GM19328 (cell line): ENCODE measurements around the gene DENND6B.

ENCODE experiments used
- ATAC-seq: cut with Tn5 transposase; IDR thresholded peaks from one replicate; pipeline ENCODE4 v1.9.1; 2021; ENCODE audit warnings: mild to moderate bottlenecking, moderate library complexity; ENCODE audit not compliant: unreplicated experiment

The DENND6B gene

DNA sequence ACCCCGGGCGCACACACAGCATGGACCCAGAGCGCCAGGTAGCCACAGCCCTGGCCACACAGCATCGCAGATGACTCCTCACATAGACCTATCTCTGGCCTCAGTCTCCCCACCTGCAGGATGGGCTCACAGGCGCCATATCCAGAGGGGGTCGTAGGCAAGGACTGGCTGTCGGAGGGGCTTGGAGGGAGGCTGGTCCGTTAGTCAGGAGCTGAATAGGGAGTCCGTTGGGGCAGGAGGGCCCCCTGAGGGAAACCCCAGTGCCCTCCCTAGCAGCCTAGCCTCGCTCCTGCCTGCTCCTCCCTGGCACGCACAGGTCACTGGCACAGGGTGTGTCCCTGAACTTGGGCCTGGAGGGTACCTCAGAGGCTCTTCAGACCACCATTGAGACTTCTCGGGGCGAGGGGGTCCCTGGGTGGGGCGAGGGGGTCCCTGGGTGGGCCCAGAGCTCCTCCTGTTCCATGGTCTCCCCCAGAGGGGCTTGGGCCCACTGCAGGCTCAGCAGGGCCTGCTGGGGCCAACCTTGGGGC, 21.4 kb downstream of the DENND6B start:
- ATAC-seq: no peak

DNA sequence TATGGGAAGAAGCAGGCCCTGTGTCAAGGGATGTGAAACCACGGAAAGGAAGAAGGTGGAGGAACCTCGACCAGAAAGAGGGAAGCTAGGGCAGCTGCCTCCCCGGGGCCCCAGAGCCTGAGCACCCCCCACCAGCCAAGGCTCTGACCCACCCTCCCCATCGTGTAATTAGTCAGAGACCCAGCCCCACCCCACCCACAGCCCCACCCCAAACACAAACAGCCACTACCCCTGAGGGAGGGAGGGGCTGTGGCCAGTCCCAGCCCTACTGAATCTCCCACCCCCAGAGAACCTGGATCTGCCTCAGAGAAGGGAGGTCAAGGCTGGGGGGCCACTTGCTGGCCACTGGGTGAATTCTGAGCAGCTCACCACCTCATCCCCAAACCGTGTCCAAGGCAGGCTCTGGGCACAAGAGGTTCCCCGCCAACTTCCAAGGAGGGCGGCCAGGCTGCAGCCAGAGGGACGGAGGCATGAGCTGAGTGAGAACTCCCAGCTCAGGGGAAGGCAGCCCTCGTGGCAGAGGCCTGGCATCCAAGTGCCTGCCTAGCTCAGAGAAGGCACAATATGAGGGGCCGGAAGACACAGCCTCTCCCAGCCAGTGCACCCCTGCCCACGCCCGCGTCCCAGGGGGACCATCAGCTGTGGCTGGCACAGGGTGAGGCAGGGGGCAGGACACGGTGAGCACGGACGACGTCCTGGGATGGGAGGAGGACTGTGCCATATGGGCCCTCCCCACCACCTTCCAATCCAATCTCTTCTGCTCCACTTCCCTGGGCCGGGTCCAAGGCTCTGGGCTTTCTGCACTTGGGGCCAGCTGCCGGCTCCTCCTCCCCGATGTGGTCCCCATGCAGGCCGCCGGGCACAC, 22.1 kb downstream of the DENND6B start:
- ATAC-seq: no peak

DNA sequence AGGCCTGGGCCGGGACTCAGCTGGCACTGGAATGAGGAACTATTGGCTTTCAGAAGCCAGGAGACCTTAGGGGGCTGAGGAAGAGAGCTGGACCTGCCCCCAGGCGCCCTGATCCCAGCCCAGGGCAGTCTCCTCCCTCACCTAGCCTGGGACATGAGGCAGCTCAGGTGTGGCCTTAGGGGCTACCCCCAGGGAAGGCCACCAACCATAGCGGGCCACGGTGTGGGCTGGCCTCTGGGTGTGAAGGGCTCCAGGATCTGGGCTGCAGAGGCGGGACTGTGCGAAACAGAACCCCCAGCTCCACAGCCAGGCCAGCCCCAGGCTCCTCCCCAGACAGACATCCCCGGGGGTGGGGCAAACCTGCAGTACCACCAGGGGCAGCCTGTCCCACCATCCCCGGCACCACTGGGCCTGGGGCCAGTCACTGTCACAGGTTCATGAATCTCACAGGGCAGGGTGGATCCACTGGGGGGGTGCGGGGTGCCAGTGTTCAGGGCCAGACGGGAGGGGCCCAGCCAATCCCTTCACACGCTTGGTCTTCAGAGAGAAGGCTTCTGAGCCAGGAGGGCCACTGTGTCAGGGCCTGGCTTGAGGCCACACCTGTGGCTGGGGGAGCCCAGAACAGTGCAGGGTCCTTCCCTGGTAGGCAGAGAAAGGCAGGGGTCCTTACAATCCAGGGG, 22.8 kb downstream of the DENND6B start:
- no peak for ATAC-seq

DNA sequence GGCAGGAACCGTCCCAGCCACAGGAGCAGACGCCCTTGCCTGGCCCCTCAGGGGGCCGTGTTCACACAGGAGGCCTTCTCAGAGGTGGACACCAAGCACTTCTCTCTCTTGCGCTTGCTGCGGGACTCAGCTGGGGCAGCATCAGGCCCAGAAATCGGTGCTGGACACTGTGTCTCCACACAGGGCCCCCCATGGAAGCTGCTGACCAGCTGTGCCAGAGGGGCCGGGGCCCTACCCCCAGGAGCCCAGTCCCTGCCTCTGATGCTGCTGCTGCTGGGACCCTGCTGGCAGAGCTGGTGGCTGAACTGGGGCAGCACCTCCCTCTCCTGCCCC, 23.3 kb downstream of the DENND6B start:
- ATAC-seq: no peak

DNA sequence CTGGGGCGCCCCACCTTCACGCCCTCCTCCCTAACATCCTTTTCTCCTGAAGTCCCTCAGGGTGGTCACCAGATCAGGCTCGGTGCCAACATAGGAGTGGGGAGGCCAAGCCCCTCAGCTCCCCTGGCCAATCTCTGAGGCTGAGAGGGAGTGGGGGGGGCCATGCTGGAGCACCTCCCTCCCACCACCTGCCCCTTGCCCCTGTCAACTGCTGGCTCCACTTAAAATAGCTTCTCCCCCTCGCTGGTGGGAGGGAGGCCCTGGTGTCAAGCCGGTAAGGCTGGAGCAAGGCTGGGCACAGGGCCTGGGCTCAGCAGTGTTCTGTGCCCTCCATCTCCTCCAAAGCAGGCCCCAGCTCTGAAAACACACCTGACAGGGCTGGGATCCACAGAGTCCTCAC, 24.2 kb downstream of the DENND6B start:
- no peak for ATAC-seq

DNA sequence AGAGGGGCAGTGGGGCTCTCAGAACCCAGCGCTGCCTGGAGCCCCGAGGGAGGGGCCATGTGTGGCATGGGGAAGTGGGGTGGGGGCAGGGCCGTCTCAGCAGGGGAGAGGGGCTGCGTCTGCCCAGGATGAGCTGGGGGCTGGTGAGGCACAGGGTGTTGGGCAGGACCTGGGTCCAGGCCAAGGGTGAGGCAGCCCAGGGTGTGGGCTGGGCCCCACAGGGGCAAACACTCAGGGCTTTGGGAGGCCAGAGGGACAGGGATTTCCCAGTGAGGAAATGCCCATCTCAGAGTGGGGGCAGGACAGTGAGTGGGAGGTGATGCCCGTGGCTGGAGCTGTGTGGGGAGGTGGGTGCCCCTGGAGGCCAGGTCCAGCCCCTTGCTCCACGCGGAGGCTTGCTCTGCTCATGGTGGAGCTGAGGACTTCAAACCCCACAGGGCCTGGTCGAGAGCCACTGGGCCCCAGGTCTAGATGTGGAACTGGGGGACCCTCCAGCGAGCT, 24.7 kb downstream of the DENND6B start:
- no peak for ATAC-seq

DNA sequence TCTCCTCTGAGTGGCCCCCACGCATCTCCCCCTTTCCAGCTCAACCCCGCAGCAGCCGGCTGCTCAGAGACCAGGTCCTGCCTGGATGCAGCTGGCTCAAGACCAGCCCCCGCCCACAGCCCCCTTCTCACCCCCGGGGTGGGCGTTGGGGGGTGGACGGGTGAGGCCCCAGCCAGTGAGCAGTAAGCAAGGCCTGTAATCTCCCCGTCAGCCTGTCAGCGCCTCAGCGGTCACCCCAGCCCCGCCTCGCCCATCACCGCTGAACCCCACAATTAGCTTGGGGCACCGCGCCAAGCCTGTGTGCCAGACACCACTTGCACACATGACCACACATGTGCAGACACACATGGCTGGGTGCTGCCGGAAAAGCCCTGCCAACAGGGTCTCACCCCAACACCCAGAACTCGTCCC, 25.2 kb downstream of the DENND6B start:
- ATAC-seq: no peak

DNA sequence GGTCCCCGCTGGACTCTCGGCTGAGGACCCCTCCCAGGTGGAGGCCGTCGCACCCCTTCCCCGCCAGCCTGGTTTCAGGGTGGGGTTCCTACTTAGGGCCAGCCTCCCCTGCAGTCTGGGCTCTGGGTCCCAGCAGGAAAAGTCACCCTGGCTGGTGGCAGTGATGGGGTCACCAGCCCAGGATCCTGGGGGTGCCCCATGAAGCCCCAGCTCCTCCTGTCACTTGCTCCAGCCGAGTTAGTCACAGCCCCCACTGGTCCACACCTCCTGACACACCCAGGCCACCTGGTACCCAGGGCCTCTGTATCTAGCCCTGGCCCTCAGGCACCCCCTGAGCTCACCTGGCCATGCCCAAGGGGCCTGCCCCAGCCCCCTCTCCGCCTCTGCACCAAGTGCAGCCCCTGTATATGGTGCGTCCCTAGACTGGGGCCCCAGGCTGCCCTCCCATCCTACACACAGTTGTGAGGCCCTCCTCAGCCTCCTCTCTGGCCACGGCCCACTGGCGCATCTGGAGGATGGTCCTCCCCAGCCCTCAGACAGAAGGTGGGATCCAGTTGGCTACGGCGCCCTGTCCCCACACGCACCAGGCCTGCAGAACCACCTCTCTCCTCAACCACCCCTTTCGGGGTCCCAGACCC, 26.1 kb downstream of the DENND6B start:
- no peak for ATAC-seq

DNA sequence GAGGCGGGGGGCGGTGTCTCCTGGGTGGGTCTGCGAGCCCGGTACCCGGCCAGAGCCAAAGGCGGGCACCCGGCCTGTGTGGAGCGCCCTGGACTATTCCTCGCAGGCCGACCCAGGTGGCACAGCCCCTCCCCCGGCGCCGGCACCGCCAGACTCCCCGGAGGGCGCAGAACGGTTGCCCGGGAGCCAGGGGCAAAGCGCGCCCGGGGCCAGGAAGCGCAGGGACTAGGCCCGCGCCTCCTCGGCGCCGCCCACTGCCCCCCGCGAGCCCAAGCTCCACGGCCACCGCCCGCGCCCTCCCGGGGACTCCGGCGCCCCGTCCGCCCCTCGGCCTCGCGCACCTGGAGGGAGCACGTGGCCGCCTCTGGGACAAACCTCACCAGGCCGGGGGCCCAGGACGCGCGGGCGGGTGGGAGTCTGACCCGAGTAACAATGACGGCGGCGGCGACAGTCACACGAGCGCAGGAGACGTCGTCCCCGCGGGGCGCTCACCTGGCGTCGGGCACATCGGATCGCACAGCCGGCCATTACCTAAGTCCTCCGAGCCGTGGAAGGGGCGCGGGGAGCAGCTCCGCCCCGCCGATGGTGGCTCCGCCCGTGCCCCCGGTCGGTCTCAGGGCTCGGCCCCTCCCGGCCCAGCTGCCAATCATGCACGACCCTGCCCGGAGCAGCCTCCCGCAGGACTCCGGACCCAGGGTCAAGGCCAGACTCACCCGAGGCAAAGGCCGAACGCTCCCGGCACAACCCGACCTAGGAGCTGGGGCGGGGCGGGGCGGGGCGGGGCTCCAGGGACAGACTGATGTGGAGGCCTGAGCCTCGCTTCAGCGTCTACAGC, 26.8 kb downstream of the DENND6B start:
- ATAC-seq: no peak

DNA sequence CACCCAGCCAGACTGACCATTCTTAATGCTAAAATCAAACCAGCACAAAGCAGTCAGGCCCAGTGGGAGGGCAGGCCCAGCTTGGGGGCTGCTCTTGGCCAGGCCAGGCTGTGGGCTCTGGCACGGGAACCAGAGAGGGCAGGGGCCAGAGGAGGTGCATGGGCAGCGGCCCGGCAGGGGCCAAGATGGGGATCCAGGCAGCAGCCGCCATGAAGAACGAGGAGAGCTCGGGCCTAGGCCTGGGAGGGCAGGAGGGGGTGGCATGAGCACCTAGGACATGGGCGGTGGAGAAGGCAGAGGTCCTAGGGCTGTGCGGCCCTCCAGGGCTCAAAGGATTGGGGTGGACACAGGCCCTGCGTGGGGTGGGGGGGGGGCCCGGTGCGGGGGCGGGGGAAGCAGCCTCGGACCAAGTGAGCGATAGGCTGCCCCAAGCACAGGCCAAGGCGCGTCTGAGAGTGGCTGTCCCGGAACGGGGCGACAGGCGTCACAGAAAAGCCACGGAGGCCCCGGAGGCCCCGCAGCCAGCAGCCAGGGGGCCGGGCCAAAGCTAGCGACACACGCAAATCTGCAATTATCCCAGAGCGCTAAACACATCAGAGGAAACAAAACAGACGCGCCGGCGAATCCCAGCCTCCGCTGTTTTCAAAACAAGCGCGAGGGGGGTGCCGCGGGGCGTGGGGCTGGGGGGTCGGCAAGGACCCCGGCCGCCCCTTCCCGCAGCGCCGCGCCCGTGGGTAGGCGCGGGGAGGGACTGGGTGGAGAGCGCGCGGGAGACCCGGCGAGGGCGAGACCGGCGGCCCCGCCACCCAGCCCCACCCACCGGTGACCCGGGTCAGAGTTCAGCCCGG, 27.7 kb downstream of the DENND6B start:
- ATAC-seq: no peak

DNA sequence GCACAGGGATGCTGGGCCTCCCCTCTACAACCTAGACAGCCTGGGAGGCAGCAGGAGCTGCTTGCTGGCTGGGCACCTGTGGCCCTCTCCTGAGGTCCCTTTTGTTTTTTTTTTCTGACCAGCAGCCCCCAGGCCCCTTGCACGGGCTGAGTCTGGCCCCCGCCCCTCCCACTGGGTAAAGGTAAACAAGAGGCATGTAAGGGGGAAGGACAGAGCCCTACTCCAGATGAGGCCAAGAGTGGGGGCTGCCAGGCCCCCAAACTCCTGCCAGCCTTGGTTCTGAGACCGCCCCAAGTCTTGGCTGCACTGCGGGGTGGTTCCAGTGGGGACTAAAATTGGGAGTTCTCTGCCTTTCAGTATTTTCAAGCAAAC, 28.6 kb downstream of the DENND6B start:
- no peak for ATAC-seq

DNA sequence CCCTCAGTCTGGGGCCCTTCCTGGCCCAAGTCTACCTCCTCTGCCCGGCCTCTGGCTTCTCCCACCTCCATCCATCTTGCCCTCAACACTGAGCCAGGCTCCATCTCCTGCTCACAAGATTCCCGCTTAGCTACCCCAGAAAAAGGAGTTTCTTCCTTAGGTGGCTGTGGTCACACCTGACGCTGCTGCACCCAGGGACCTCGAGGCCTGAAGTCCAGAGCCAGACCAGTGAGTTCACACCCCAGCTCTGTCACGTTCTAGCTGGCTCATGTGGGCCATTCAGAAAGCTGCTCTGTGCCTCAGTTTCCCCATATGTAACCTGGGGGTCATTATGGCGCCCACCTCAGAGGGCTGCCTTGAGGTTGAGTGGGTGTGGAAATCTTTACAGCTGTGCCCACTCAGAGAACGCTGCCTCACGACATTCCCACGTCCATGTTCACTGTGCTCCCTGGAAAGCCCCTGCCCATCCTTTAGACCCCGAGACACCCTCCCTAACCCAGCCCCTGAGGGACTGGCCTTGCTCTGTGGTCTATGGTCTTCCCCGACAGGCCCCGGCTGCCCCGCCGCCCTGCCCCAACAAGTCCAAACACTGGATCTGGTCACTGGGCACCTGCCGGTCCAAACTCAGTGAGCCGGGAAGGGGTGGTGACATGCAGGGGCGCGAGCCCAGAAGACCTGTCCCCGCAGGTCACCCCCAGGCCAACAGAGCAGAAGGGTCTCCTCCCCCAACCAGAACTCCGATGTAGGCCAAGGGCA, 29.1 kb downstream of the DENND6B start:
- no peak for ATAC-seq

DNA sequence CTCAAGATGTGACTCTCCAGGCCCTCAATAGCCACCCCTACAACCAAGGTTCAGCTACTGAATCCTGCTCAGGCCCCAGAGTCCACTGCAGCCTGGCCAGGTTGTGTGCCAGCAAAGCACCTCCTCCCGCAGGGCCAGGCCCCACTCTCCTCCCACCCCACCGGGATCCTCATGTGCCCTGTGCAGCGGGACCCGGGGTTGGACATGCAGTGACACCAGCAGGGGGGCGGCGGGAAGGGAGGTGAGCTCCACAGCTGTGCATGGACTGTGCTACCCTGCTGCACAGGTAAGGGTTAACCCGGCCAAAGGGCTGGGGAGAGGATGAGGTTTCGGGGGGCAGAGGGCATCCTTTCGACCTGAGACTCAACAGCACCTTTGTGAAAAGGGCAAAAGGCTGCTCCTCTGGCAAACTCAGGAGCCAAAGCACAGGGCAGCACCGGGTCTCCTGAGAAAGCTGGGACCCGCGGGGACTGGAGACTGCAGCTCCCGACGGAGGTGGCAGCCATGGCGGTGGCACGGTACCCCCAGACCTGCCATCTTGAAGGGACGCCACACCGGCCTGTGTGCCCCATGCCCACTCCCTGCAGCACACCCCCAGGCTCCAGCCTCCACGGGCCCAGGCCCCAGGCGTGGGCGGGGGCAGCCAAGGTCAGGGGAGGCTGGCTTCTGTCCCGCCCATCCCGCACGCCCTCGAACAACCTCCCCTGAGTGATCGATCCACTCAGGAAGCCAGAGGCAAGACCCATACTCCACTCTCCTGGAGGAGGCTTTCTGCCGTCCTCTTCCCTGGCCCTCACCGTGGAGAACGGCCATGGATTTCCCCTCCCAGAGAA, 29.9 kb downstream of the DENND6B start:
- no peak for ATAC-seq

DNA sequence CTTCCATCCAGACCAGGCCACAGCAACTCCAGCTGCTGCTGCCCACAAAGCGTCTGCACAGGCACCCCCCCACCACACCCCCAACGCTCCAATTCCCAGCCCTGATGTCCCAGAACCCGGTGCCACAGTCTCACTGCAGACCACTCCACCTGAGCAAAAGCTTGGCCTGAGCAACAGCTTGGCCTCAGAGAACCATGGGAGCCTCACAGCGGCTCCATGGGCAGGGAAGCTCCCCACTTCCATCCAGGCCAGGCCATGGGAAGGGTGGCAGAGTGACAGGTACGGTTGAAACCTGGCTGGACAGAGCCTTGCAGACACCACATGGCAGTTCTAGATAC, 32.5 kb downstream of the DENND6B start:
- ATAC-seq: no peak

DNA sequence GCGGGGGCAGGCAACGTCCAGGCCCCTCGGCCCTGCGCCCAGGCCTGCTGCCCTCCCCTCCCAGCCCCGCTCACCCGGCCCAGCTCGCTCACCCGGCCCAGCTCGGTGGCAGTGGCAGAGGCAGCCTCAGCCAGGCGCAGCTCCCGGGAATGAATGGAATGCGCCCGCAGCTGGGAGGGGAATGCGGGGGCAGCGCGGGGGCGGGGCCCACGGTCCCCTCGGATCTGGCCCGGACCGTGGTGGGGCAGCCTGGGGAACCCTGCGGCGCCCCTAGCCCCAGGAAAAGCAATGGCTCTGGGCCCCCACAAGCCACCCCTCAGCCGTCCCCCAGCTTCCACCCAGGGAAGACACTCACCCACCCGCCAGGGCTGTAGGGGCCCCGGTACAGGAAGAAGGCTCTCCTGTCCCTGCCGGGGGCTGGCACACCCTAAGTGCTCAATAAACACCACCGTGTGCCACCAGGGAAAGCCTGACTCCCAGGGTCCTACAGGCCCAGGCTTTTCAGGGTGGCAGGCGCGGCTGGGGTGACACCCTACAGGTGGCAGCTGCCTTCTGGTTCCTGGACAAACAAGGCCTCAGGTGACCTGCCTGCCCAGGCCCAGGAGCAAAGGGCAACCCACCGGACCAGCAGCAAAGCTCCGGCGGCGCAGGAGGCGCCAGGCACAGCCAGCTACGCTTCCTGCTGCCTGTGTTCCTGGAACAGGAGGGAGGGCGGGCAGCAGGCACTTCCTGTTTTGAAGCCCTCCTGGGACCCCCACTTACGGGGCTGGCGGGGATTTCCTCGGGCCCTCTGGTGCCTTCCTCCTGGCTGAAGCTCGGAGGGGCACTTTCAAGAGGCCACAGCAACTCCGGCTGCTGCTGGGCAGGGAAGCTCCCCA, 33.1 kb downstream of the DENND6B start:
- ATAC-seq: no peak

DNA sequence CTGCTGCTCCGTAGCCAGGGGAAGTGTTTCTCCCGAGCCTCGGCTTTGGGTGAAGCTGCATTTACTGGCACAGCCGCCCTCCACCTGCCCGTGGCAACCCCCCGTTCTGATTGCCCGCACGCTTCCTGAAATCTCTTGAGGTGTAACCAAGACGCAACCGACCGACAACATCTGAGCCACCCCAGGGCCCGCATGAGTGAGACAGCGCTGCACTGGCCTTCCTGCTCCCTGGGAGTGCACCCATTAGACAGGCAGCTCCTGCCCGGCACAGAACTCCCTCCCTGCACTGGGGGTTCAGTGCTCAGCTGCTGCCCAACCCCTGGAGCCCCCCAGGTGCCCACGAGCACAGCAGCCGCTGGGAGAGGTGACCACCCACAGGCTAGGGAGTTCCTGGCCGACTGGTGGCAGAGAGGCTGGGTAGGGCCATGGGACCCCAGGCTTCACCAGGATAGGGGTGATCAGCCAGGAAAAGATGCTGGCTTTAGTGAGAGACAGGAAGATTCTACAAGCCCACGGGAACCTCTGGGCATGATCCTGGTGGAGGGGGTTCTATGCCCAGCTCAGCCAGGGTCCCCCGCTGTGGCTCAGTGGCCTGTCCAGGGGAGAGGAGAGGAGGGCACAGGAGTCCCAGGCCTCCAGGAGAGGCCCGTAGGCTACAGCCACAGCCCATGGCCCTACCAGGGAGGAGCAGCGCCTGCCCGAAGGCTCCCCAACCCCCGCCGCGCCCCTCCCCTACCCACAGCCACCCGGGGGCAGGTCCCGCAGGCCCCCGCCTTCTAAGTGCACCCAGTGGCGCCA, 34.0 kb downstream of the DENND6B start:
- no peak for ATAC-seq
